K562 (cell line): Measurements from ENCODE around the gene PHF12.

ENCODE experiments used
- ATF2 ChIP-seq: sonication (generic); formaldehyde crosslinking; IDR thresholded peaks from 2 replicates; pipeline ENCODE4 v1.8.1; 2022; ENCODE audit warnings: missing genetic modification reagents
- CREB3 ChIP-seq: fragments of 450-650 bp; conservative IDR thresholded peaks from 2 replicates; pipeline ENCODE4 v1.6.1; 2016; ENCODE audit warnings: missing genetic modification characterization, low read depth, mild to moderate bottlenecking, missing compliant biosample characterization, moderate library complexity
- CTCF ChIP-seq, 3 experiments: IDR thresholded peaks in 2 of 3; conservative IDR thresholded peaks in 1 of 3; 2 replicates each; pipeline ENCODE4 v1.5.1; 2011 to 2012; ENCODE audit warnings: low read length in 3 of 3, mild to moderate bottlenecking in 3 of 3, control low read depth in 2 of 3, improper control_type of control experiment in 1 of 3, inconsistent platforms in 1 of 3, low read depth in 1 of 3, mixed read lengths in 1 of 3, moderate library complexity in 1 of 3; ENCODE audit not compliant: insufficient read depth in 2 of 3

GRCh38 chr17:28858801-28859355 lies 92.4 kb downstream of the PHF12 start:
- TF ChIP-seq CREB3 (tag) (no peak), CTCF (IDR thresholded peaks at IDR 0.05 in 2 of 3, conservative IDR thresholded peaks at IDR 0.05 in 1 of 3; ENCODE audit: insufficient read depth in 2 of 3, low read depth in 1 of 3, low read length in 3 of 3) (no peak), ATF2 (CRISPR knock-in tag) (no peak)
